Measurements from ENCODE around the gene PYCR2.
"Not testable (repeated sequence)": the region's sequence is repeated elsewhere in the genome, so short reads cannot be mapped to it uniquely, and the experiment has no call there.

Gene PYCR2

GRCh38 chr1:225888898-225889601 lies 35.0 kb downstream of the PYCR2 start, which contains the start of gene LEFTY1:
Gene LEFTY1 (minus strand): TSS chr1:225889146. CDS start chr1:225889066, 80 bp downstream.
- DNase-seq = no peak

- DNase-seq = no peak
Observed at GRCh38 chr1:225888289-225888897, 35.7 kb downstream of the PYCR2 start.

GRCh38 chr1:225887554-225888288 lies 36.3 kb downstream of the PYCR2 start:
- not testable (repeated sequence) for DNase-seq

- DNase-seq = no peak
Observed at GRCh38 chr1:225887030-225887314, 37.1 kb downstream of the PYCR2 start.

GRCh38 chr1:225886159-225887029 lies 37.7 kb downstream of the PYCR2 start:
- DNase-seq = no peak

GRCh38 chr1:225885336-225885735 lies 38.7 kb downstream of the PYCR2 start:
- DNase-seq = no peak

GRCh38 chr1:225883616-225884265 lies 40.3 kb downstream of the PYCR2 start:
- DNase-seq = no peak

GRCh38 chr1:225882694-225883615 lies 41.1 kb downstream of the PYCR2 start:
- DNase-seq = peak; percentile 53

GRCh38 chr1:225881959-225882693 lies 41.9 kb downstream of the PYCR2 start, which contains the start of gene TMEM63A:
Gene TMEM63A (minus strand): TSS chr1:225882380. CDS start chr1:225877580, 4,800 bp downstream.
- peak; percentile 87 for DNase-seq

- DNase-seq = peak; percentile 45
Observed at GRCh38 chr1:225881081-225881958, 42.7 kb downstream of the PYCR2 start.

- no peak for DNase-seq
Observed at GRCh38 chr1:225880636-225881035, 43.4 kb downstream of the PYCR2 start.

- no peak for DNase-seq
Observed at GRCh38 chr1:225880222-225880588, 43.8 kb downstream of the PYCR2 start.

GRCh38 chr1:225879521-225880221 lies 44.4 kb downstream of the PYCR2 start:
- DNase-seq = peak; percentile 54

- no peak for DNase-seq
Observed at GRCh38 chr1:225878282-225878681, 45.8 kb downstream of the PYCR2 start.

- DNase-seq = peak; percentile 35
Observed at GRCh38 chr1:225877580-225877979, 46.5 kb downstream of the PYCR2 start.

- no peak for DNase-seq
Observed at GRCh38 chr1:225876900-225877510, 47.0 kb downstream of the PYCR2 start.

- DNase-seq = no peak
Observed at GRCh38 chr1:225875044-225875815, 48.8 kb downstream of the PYCR2 start.

- DNase-seq = no peak
Observed at GRCh38 chr1:225874431-225874830, 49.6 kb downstream of the PYCR2 start.
